HG03521 (cell line): ENCODE data around the gene SCGB1A1.
"Not testable (repeated sequence)": the region's sequence is repeated elsewhere in the genome, so short reads cannot be mapped to it uniquely, and the experiment has no call there.

Experiments used
- ATAC-seq: cut with Tn5 transposase; IDR thresholded peaks from one replicate; pipeline ENCODE4 v1.9.1; 2021; ENCODE audit warnings: mild to moderate bottlenecking, moderate library complexity; ENCODE audit not compliant: unreplicated experiment

The SCGB1A1 gene

GRCh38 chr11:62446091-62446490 lies 27.3 kb downstream of the SCGB1A1 start:
- no peak for ATAC-seq

DNA sequence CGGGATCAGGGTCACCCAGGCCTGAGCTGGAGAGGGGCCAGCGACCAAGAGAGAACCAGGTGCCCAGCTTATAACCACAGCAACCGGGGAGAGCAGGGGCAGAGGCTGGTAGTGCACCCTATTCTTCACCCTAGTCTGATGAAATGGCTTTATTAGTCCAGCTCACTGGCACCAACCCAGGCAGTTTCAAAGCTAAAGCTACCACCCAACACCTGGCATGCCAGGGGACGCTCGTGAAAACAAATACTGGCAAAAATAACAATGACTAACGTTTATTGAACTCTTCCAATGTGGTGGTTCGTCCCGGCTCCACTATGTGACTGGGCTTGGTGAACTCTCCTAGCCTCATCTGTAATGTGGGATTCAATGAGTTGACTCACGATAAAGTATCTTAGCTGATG lies 30.6 kb downstream of the SCGB1A1 start:
- ATAC-seq, result no peak

- not testable (repeated sequence) for ATAC-seq
Measured at GRCh38 chr11:62449912-62450311, 31.1 kb downstream of the SCGB1A1 start.

GRCh38 chr11:62450543-62451240 lies 31.9 kb downstream of the SCGB1A1 start:
- no peak for ATAC-seq

GRCh38 chr11:62451241-62451621 lies 32.4 kb downstream of the SCGB1A1 start:
- ATAC-seq, result no peak

DNA sequence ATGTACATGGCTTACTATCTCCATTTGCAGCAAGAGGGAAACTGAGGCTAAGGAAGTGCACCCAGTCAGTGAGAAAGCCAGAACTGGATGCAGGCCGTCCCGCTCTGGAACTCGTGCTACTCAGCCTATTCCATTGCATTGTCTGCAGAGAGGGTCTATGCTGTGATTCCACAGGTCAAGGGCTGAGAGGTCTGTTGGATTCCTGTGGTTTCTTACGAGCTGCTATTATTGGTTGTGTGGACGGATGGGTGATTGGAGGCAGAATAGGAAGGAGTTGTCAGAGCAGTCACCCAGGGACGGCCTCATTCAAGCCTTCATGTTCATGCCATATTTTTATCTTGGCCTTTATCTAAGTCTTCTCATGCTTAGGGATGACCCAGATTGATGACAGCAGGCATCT lies 33.4 kb downstream of the SCGB1A1 start:
- ATAC-seq, result no peak

DNA sequence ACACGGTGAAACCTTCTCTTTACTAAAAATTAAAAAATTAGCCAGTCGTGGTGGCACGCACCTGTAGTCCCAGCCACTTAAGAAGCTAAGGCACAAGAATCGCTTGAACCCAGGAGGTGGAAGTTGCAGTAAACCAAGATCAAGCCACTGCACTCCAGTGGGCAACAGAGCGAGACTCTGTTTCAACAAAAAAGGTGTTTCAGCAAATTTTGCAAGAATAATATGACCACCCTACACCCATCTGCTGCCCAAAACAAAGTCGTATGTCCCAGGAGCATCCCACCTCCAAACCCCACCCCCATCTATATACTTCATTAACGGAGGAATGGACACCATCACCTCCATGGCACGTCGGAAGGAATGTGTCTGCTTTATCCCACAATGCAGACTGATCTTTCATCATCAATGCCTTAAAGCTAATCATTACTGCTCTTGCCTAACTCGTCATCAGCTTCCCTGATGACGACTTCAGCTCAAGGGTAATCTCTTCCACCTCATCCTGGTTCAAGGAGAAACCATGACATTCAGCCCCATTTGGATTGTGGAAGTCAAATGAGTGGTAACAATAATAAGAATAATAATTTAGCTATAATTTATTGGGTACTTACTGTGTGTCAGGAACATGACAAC lies 34.1 kb downstream of the SCGB1A1 start:
- no peak for ATAC-seq

DNA sequence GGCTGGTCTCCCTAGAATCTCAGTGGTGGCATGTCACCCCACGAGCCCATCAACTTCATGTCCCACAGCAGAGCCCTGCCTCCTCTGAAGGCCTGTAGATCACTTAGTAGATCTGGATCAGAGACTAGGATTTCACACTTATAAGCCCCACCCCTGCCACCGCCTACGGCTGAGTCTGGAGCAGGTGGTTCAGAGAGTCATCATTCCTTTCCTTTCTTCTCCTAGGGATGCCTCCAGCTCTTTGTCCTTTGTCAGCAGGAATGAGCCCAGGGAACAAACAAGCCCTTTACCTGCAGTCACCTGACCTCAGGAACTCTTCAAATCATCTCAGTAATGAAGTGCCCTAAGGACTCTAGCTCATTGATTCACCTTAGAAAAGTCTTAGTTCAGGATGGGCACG lies 37.8 kb downstream of the SCGB1A1 start:
- no peak for ATAC-seq

DNA sequence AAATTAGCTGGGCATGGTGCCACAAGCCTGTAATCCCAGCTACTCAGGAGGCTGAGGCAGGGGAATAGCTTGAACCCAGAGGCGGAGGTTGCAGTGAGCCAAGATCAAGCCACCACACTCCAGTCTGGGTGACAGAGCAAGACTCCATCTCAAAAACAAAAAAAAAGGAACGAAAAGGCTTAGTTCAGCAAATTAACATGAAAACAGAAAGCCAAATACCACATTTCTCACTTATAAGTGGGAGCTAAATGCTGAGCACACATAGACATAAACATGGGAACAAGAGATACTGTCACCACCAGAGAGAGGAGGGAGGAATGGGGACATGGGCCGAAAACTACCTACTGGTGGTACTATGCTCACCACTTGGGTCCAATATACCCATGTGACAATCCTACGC lies 38.6 kb downstream of the SCGB1A1 start:
- no peak for ATAC-seq

GRCh38 chr11:62458212-62459002 lies 39.6 kb downstream of the SCGB1A1 start:
- no peak for ATAC-seq

- ATAC-seq, result no peak
Measured at GRCh38 chr11:62459080-62459479, 40.2 kb downstream of the SCGB1A1 start.

DNA sequence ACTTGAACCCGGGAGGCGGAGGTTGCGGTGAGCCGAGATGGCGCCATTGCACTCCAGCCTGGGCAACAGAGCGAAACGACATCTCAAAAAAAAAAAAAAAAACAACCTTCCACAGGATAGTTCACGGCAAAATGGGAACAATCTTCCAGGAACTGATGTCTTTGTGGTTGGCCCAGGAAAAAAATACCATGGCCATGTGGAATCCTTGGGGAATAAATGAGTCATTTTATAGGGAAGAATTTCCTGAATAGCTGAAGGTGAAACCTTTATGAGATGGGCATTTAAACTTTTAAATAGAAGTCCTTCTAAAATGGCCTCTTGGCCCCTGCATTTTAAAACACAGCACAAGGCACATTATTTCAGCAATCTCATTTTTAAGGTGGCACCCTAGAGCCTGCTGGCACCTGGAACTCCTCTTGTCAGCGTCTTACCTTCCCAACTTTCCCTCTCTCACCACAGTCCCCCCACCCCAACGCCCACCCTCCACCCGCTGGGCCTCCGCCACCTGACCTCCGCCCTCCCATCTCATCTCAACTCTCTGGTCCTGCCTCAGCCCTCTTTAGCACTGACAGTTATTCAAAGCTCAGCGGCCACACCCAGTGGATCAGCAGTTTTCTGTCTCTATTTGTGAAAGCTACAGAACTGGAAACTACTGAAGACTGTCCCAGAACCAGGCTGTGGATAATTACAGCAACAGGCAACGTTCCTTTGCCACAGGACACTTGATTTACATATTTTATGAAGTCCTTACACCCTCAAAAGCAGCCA lies 43.1 kb downstream of the SCGB1A1 start:
- no peak for ATAC-seq

GRCh38 chr11:62462508-62462892 lies 43.7 kb downstream of the SCGB1A1 start:
- ATAC-seq, result no peak

GRCh38 chr11:62463121-62463542 lies 44.3 kb downstream of the SCGB1A1 start:
- no peak for ATAC-seq

DNA sequence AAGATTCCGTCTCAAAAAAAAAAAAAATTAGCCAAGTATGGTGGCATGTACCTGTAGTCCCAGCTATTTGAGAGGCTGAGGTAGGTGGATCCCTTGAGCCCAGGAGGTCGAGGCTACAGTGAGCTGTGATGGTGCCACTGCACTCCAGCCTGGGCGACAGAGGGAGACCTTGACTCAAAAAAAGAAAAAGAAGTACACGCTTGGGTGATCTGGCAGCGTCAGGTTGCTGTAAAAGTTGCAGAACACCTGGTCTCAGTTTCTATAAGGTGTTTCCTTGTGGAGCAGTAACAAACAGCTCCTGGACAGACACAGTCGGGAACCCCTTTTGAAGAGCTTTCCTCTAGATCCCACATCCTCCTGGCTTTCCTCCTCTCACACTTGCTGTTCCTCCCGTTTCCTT lies 45.8 kb downstream of the SCGB1A1 start:
- ATAC-seq, result no peak

DNA sequence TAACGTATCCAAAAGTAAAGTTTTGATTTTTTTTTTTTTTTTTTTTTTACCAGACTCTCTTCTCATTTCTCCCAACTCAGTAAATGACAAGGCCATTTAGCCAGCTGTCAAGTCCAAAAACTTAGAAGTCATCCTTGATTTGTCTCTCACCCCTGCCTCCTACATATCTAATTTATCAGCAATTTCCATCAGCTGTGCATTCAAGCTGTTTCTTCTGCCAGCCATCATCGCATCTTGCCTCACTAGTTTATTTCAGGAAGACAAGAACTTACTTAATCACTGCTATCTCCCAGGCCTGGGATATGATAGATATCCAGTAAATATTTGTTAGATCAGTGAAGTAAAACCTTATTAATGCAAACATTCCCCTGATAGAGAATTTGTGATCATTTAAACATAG lies 47.6 kb downstream of the SCGB1A1 start:
- ATAC-seq, result no peak

DNA sequence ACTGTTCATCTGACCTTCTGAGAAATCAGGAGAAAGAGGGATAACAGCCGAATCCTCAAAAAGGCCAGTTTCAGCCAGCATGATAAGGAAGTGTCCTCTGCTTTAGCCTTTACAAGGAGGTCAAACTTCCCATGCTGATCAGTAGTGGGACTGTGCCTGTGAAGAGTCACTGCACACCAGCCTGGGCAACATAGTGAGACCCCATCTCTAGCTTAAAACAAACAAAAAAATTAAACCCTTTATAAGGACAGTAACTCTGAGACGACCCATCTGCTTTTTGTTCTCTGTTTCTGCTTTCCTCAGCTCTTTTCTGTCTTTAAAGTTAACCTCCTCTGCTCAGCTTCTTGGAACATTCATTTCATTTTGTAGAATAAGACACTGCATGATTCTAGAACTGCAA lies 49.7 kb downstream of the SCGB1A1 start:
- ATAC-seq, result no peak

- no peak for ATAC-seq
Measured at GRCh38 chr11:62471603-62472002, 52.8 kb downstream of the SCGB1A1 start.

DNA sequence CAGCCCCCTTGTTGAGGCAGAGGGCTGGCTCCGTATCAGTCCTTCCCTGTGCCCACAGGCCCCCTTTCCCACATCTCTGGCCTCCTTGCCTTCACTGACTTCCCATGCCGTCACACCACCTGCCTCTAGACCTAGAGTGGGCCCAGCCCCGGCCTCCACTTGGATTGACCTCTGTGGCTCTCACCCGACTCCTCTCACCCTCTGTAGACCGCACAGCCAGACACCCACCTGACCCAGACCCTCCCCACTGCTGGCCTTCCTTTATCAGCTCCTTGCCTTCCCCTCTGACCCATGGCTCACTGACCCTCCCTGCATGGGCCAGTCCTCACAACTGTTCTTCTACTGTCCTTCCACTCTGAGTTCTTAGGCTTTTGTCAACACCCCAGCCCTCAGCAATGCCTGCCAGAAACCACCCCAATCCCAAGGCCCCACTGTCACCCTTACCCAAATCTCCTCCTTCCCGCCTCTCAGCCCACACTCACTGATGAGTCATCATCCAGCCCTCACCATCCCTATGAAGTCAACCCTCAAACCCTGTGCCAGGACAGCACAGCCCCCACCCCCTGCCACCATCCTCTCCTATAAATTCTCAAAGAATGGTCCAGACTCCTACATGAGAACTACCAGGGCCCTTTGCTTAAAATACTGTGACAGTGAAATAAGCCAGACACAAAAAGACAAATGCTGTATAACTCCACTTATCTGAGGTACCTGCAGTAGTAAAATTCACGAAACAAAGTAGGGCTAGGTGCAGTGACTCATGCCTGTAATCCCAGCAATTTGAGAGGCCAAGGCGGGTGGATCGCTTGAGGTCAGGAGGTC lies 53.4 kb downstream of the SCGB1A1 start:
- ATAC-seq, result no peak
